DMS114 treated with DMSO at 0.1 percent for 48 hours (cell line): Measurements from ENCODE around the gene EYA3.
A peak's percentile ranks its signal among the peaks of the same experiment; 100 is the strongest.
"Not testable (repeated sequence)": the region's sequence is repeated elsewhere in the genome, so short reads cannot be mapped to it uniquely, and the experiment has no call there.

Experiments
- DNase-seq: peaks from one replicate; lab custom pipeline; 2025; ENCODE audit not compliant: unreplicated experiment; lab: John Stamatoyannopoulos, UW

The EYA3 gene

GRCh38 chr1:28031173-28031572 lies 57.2 kb downstream of the EYA3 start:
- no peak for DNase-seq

- no peak for DNase-seq
These were observed 59.3 kb downstream of the EYA3 start for GRCh38 chr1:28028873-28029654.

- DNase-seq: no peak
These were observed 60.8 kb downstream of the EYA3 start for GRCh38 chr1:28027660-28028059.

GRCh38 chr1:28027238-28027637 lies 61.2 kb downstream of the EYA3 start:
- no peak for DNase-seq

GRCh38 chr1:28026329-28026728 lies 62.1 kb downstream of the EYA3 start:
- DNase-seq: no peak

- no peak for DNase-seq
These were observed 67.3 kb downstream of the EYA3 start for GRCh38 chr1:28021064-28021463.

- DNase-seq: no peak
These were observed 77.4 kb downstream of the EYA3 start for GRCh38 chr1:28010969-28011368.

GRCh38 chr1:28003117-28003516 lies 85.3 kb downstream of the EYA3 start:
- DNase-seq: not testable (repeated sequence)

GRCh38 chr1:28002600-28002999 lies 85.8 kb downstream of the EYA3 start:
- DNase-seq: no peak

GRCh38 chr1:27999055-27999454 lies 89.4 kb downstream of the EYA3 start:
- DNase-seq: no peak

- not testable (repeated sequence) for DNase-seq
These were observed 93.9 kb downstream of the EYA3 start for GRCh38 chr1:27994526-27994925.

- no peak for DNase-seq
These were observed 94.3 kb downstream of the EYA3 start for GRCh38 chr1:27994060-27994459.

GRCh38 chr1:27993241-27993640 lies 95.2 kb downstream of the EYA3 start:
- DNase-seq: no peak

GRCh38 chr1:27992276-27992675 lies 96.1 kb downstream of the EYA3 start:
- DNase-seq: no peak

- no peak for DNase-seq
These were observed 97.4 kb downstream of the EYA3 start for GRCh38 chr1:27990920-27991537.

- DNase-seq: no peak
These were observed 107.3 kb downstream of the EYA3 start for GRCh38 chr1:27981145-27981544.

GRCh38 chr1:27980216-27980845 lies 108.1 kb downstream of the EYA3 start:
- DNase-seq: no peak

GRCh38 chr1:27979859-27980201 lies 108.6 kb downstream of the EYA3 start:
- DNase-seq: no peak

GRCh38 chr1:27979151-27979858 lies 109.1 kb downstream of the EYA3 start:
- peak; percentile 54 for DNase-seq

GRCh38 chr1:27974417-27974781 lies 114.0 kb downstream of the EYA3 start:
- no peak for DNase-seq

- no peak for DNase-seq
These were observed 114.5 kb downstream of the EYA3 start for GRCh38 chr1:27973771-27974416.
